HG03565 (cell line): ENCODE results near the gene IFNL1.
"Not testable (repeated sequence)": the region's sequence is repeated elsewhere in the genome, so short reads cannot be mapped to it uniquely, and the experiment has no call there.

Experiments used
- ATAC-seq: cut with Tn5 transposase; IDR thresholded peaks from one replicate; pipeline ENCODE4 v1.9.1; 2021; ENCODE audit warnings: mild to moderate bottlenecking, moderate library complexity; ENCODE audit not compliant: unreplicated experiment

Gene IFNL1

DNA sequence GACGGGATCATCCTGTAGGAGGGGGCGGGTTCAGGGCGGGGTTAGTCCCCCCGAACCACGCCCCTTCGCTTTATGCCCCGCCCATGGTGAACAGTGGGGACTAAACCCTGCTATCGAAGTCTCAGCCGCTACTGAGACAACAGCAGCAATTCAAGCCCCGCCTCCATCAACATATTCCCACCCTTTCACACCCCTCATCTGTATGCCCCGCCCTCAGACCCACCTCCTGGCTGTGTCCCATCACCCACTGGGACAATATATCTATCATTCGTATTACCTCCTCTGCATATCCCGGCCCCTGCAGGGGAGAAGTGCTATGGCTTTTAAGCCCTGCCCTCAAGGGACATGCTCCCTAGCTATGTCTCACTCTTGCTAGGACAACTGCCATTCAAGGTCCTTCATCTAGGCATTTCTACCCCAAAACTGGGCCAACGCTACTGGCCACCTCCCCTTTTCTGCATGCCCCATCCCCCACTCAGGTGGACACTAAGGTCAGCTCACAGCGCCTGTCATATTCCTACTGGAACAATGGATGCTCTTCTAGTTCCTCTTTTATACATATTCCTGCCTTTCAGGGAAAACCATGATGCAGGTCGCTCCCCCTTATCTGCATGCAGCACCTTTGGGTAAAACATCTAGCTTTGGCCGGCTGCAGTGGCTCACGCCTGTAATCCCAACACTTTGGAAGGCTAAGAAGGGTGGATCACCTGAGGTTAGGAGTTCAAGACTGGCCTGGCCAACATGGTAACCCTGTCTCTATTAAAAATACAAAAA is 12.5 kb downstream of the IFNL1 start:
- no peak for ATAC-seq

DNA sequence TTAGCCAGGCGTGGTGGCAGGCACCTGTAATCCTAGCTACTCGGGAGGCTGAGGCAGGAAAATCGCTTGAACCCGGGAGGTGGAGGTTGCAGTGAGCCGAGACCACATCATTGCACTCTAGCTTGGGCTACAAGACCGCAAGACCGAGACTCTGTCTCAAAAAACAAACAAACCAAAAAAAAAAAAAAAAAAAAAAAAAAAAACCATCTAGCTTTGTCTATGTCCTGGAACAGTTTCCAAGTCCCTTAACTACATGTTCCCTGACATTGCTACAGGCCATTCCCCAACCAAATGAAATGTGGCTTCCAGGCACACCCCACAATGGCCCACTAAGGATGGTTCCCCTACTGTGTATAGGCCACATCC is 13.1 kb downstream of the IFNL1 start:
- not testable (repeated sequence) for ATAC-seq

DNA sequence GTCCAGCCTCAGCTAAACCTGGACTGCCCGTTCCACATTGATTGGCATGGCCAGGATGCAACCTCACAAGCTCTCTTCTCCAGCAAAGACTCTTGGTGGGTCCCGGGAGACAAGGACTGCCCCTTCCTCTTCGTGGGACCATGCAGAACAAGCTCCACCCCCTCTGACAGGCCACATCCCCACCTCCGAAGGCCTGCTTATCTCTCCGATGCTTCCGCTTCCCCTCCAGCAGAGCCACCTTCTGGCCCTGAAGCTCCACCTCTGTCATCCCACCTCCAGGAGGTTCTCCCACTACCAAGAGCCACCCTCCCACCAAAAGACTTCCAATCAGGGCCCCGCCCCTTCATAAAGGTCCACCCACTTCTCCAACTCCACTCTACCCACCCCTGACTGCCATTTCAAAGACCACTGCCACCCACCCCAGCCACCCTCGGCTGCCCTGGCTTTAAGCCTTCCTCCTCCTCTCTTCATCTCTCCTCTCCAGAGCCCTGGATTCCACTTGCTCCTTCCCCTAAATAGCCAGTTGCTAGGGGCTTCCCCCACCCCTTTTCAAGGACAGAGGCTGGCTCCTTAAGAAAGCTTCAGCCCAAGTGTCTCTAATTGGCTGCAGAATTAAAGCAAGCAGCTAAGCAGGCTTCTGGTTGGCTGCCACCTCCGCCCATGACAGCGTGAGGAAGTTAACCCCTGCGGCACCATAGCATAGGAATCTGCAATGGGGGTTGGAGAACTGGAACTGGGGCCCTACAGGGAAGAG is 14.5 kb downstream of the IFNL1 start:
- no peak for ATAC-seq

DNA sequence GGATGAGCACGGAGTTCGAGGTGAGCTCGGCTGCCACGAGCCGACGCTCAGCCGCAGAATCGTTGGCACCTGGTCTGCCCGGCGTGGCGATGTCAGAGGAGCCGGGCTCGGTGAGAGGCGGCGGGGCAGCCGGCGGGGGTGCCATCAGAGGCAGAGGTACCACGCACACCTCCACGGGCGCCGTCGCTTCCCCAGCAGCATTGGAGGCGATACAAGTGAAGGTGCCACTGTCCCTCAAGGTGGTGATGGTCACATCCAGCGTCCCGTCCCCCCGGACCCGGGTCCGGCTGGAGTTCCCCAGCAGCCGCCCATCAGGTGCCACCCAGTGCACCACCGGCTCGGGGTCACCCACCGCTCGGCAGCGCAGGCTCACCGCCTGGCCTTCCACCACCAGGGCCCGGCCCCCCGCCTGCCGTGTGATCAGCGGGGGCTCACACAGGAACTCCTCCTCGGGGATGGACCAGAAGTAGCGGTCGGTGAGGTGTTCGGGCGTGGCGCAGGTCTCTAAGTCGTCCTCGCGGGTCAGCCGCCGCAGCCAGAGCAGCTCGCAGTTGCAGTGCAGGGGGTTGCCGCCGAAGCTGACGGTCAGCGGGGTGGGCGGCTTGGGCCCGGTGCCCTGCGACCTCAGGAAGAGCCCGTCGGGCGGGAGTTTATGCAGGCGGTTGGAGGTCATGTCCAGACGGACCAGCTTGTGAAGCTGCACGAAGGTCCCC is 18.0 kb downstream of the IFNL1 start:
- ATAC-seq, result no peak

DNA sequence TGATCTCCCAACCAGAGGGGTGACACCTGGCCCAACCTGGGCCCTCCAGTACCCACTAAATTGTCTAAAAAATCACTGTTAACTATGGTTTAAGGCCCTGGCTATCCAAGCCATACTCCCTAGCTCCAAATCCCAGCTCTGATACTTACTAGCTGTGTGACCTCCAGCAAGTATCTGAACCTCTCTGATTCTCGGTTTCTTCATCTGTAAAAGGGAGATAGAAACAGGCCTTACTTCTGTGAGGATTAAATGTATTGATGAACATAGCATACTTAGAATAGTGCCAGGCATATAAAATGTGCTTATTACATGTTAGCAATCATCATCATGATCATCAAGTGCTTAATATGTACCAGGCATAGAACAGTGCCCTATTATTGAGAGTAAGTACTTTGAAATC is 19.7 kb downstream of the IFNL1 start:
- ATAC-seq, result no peak

DNA sequence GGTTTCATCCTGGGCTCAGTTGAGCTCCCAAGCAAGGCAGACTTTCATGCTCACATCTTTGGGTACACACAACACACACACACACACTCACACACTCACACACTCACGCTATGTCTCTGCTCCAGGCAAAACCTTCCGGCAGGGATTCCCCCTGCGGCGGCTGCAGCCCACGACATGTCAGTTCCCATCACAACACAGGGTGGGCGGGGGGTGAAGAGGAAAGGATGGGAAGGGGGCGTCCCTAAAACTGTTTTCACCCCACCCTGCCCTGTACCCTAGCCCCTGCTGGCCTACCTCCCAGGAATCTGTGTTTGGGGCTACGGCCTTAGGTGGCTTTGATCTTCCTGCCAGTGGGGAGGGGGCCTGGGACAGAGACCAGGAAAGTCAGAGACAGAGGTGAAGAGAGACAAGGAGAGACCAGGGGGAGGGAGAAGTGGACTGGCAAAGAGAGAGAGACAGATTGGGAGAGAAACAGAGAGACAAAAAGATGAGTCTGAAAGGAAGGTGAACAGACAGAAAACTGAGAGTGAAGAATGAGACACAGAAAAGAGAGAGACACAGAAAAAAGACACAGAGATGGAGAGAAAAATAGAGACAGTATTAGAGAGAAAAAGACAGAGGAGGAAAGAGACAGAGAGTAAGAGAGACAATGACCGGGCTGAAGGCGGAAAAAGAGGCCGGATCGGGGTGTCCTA is 20.6 kb downstream of the IFNL1 start:
- ATAC-seq, result no peak

DNA sequence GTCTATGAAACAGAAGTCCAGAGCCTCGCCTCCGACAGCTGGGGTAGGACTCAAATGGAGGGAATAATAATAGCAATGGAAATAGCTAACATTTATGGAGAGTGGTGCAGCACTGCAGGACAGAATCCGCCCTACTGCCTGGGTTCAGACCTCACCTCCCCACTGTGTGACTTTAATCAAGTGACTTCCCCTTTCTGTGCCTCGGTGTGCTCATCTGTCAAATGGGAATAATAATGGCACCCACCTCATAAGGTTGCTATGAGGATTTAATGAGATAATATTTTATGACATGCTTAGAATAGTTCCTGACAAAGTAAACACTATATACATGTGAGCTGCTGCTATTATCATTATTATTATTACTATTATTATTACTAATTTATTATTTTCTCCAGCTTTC is 21.3 kb downstream of the IFNL1 start:
- no peak for ATAC-seq

DNA sequence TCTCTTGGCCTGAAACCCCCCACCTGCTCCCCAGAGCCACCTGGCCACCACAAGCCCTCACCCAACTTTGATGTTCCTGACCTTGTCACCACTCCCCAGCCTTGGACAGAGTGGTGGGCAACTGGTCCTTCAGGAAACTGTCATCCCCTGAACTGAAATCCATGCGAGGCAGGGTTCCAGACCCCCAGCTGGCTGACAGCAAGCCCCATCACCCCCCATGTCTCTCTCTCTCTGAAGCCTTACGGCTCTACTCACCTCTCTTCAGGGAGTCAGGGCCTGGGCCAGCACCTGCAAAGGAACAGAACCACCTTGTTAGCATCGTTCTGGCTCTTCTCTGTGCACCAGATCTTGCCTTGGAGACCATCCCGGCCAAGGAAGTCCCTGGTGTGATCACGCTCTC is 21.9 kb downstream of the IFNL1 start:
- no peak for ATAC-seq

DNA sequence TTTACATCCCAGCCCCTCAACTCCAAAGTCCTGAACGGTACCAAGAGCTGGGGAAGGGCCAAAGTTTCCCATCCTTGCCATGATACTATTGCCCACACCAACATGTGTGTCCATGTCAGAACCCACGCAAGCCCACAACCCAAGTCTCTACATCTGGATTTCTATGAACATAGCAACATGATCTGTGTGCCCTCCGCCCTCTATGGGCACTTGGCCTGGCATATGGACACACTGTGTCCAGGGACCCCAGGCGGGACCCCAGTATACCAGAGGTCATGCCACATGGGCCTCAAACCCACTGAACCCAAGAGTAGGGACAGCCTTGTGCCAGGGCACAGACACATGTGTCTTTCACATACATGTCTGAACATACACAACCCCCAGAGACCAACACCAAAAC is 22.5 kb downstream of the IFNL1 start:
- no peak for ATAC-seq

DNA sequence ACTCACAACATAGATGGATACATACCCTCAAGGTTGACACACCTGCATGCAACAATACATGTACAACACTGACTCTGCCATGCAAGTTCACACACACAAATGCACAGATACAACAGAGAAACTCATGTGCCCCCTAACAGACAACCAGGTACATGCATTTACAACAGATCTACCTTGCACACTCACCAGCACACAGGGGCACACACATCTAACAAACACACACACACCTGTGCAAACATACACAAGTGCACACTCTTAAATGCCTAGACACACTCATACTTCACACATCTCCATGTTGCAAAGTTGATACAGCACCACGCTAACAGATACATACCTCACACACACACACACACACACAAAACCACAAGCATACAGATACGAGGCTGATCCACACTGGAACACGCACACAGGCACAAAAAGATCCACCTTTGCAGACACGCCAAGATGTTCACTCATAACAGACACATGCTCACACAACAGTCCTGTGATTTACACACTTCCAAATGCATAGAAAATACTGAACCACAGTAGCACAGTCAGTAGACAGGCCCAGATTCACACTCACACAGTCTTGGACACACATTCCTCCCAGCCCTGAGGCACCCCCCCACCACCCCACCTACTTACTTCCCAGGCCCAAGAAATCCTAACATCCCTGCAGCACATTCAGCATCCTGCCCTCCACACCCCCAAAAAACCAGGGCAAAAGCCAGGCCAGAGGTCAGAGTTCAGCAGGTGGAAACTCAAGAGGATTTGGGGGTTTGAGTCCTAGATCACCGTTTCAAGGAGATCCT is 23.1 kb downstream of the IFNL1 start:
- no peak for ATAC-seq

DNA sequence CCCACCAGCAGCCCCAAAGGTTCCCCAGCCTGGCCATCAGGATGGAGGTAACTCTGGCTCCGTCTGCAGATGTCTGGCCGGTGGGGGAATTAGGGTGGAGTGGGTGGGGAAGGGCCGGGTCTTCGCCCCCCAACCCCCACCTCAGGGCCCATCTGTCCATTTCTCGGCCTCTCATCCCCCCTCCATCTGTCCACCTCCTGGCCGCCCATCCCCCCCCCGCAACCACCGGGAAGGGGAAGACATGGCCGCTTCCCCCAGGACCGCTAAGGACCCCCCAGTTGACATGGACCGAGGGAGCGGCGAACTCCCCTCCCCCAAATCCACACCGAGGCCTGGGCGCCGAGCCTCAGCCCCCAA is 23.7 kb downstream of the IFNL1 start:
- no peak for ATAC-seq

DNA sequence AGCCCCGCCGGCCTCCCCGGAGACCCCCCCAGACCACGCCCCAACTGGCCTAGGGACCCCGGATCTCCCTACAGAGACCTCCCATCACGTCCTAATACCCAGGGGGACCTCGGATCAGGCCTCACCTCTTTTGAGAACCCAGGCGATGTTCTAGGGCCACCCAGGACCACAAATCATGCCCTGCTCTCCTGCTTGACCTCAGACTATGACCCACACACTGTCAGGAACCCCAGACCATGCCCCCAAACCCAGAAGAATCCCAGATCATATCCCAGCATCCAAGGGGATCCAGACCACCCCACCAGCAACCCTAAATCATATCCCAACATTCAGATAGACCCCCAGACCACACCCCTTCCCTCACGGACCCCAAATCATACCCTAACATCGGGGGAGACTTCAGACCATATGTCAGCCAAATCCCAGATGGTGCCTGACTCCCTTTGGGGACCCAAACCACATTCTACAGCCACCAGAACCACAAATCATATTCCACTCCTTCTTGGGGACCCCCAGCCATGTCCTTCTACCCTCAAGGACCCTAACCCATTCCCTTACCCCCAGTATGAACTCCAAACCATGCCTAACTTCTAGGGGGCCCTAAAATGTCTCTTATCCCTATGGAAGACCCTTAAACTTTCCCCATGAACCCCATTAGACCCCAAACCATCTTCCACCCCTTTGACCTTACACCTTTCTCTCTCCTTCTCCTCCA is 25.1 kb downstream of the IFNL1 start:
- ATAC-seq, result no peak

DNA sequence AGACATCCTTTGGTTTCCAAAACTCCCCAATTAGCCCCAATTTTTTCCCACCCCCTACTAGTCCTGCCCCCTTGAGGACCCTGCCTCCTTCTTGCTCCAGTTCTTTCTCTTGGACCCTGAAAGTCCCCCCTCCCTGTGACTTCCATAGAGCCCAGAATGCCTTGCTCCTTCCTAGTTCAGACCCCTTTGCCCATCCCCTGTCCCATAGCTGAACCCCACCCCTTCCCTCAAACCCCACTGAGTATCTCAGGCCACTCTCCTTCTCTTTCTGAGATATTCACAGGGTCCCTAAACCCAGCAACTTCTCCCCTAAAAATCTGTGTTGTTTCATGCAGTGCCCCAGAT is 25.6 kb downstream of the IFNL1 start:
- ATAC-seq, result no peak

DNA sequence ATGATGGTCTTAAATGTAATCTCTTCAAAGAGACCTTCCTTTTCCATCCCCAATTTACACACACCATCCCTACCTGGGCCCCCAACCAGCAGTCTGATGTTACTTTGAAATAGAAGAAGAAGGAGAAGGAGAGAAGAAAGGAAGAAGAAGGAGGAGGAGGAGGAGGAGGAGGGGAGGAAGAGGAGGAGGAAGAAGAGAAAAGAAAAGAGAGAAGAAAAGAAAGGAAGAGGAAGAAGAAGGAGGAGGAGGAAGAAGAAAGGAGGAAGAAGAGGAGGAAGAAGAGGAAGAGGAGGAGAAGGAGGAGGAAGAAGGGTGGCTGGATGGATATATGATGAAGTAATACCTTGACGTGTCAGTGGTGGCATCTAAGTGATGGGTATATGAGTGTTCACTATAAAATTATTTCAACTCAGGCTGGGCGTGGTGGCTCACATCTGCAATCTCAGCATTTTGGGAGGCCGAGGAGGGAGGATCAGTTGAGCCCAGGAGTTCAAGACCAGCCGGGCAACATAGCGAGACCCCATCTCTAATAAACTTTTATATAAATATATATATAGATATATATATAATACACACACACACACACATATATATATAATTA is 28.1 kb downstream of the IFNL1 start:
- no peak for ATAC-seq

DNA sequence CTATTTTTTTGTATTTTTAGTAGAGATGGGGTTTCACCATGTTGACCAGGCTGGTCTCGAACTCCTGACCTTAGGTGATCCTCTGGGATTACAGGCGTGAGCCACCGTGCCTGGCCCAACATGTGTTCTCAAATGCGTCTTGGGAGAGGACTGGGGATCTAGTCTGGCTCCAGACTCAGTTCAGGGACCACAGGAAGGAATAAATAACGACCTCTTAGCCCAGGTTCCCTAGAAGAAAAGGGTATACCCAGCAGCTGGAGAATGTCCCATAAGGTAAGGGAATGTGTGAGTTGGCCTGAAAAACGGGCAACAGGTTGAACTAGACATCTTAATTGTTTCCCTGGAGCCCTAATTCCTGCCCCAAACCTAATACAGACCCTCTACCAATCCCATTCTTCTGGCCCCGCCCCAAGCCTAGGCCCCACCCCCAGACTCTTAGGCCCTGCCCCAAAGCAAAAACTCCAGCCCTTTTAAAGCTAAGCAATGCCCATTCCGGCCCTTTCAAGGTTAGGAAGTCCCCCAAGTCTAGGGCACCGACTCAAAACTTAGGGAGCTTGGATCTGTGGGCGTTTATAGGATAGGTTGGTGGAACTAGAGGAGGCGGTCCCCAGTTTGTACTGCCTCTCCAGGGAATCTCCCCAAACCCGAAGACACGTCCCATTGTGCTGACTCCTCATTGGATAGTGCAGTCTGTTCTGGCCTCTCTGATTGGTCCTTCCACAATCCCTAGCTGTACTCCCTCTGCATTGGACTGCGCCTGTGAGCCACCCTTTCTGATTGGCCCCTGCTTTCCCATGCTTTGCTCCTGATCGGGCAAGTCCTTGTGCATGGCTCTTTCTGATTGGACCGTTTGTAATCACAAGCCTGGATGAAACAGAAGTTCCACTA is 29.8 kb downstream of the IFNL1 start:
- ATAC-seq, result no peak

DNA sequence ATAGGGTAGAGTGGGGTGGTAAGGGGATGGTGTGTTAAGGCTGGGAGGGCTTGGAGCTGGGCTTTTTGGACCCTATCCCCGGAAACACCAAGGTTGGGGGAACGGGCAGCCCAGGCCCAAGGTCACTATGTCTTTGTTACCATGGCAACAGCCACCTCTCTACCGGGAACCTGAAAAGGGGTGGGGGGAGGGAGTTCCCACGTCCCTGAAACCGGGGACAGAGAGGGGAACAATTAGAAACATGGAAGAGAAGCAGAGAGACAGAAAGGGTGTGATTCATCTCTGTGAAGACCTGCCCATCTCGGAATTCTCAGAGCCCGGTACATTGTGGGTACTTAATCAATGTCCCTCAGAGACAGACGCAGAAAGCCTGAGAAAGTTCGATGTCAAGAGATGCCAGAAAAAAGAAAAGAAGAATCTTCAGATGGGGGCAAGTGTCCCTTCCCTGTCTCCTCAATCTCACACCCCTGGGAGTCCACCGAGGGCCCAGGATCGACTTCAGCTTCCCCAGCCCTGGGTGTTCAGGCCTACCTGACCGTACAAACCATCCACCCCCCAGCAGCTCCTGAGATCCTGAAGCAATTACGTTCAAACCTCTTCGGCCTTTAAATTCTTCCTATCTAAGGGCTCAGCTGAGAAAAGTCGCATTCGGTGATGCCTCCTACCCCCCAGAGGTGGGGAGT is 31.3 kb downstream of the IFNL1 start:
- no peak for ATAC-seq

DNA sequence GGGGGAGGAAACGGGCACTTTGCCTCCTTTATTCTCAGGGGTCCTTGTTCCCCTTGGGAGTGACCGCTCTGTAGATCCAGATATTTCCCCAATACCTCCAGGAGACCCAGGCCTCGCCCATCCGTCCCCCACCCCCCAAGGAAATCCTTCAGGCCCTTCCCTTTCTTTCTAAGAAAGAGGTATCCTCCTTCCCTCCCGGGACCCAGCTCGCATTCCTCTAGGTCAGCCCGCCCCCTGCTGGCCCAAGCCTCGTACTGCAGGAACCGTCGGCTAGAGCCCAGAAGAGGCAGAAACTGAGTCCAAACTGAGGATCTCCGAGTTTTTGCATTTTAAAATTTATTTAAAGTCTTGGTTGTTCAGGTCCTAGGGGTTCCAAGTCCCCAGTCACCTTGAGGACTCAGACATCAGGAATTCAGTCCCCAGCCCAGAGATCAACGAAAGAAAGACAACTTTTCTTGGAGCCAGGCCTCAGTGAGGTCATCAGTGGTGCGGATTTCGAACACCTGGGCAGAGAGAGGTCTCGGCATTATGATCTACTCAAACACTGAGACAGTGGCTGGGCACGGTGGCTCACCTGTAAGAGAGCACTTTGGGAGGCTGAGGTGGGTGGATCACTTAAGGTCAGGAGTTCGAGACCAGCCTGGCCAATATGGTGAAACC is 32.0 kb downstream of the IFNL1 start:
- ATAC-seq, result no peak

DNA sequence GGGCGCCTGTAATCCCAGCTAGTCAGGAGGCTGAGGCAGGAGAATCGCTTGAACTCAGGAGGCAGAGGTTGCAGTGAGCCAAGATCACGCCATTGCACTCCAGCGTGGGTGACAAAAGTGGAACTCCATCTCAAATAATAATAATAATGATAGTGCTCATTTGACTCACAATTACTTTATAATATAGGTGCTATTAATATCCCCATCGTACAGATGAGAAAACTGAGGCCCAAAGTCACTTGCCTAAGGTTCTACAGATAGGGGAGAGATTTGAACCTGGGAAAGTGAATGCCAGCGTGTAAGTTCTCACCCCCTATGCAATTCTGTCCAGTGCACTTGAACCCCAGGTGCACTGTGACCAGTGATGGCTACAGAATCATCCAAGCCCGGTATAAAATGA is 33.7 kb downstream of the IFNL1 start:
- ATAC-seq, result no peak
